B cell (primary cell): ENCODE data around the gene SPRED2. TPM values are rescaled to one million over a fixed set of nuclear protein-coding genes. Genes with fewer than 3 reads are reported as not detected.

Experiments used
- ATAC-seq: fragments of 200-7000 bp; cut with Tn5 transposase; one replicate; pipeline ENCODE4 v1.10.0; 2021; ENCODE audit warnings: low read depth, mild to moderate bottlenecking, moderate number of reproducible peaks, moderate library complexity
- CTCF ChIA-PET: fragments of 350-600 bp; sonication (Branson Sonifier 250); formaldehyde crosslinking; loops from one replicate; lab custom pipeline; 2021; ENCODE audit warnings: antibody characterized with exemption, inconsistent platforms; lab: Charles Lee
- POLR2A ChIA-PET: fragments of 350-600 bp; sonication (Branson Sonifier 250); formaldehyde crosslinking; loops from one replicate; lab custom pipeline; 2021; ENCODE audit warnings: antibody characterized with exemption; lab: Charles Lee
- DNase-seq: peaks from one replicate; pipeline ENCODE4 v3.0.0; 2013
- H2AFZ ChIP-seq: 2 replicates; pipeline ENCODE4 v1.6.1; 2012; ENCODE audit warnings: mild to moderate bottlenecking, low read depth, low read length; ENCODE audit not compliant: insufficient read depth, poor library complexity, severe bottlenecking
- H3K27ac ChIP-seq, 2 donors: 1 replicate in 1 of 2; 2 replicates in 1 of 2; pipeline ENCODE4 v1.5.1; 2012 to 2013; ENCODE audit warnings: low read length in 2 of 2, mild to moderate bottlenecking in 2 of 2, moderate library complexity in 1 of 2
- H3K27me3 ChIP-seq, 4 experiments: fragments of 200-600 bp in 1 of 4; sonication (generic) in 1 of 4; replicated peaks in 1 of 4; 1 replicate in 2 of 4; 2 replicates in 2 of 4; pipeline versions ENCODE4 v1.6.1 to v1.7.0; 2013 to 2016; ENCODE audit warnings: low read length in 3 of 4, mild to moderate bottlenecking in 2 of 4, mixed read lengths in 1 of 4, moderate library complexity in 1 of 4; ENCODE audit not compliant: insufficient read depth in 4 of 4, control insufficient read depth in 3 of 4; ENCODE audit errors: control extremely low read depth in 1 of 4
- H3K36me3 ChIP-seq, 2 experiments: replicated peaks in 1 of 2; 1 replicate in 1 of 2; 2 replicates in 1 of 2; pipeline versions ENCODE4 v1.6.1 to v1.7.1; 2013; ENCODE audit warnings: low read length in 1 of 2; ENCODE audit not compliant: insufficient read depth in 2 of 2, control insufficient read depth in 1 of 2; ENCODE audit errors: control extremely low read depth in 1 of 2, extremely low read depth in 1 of 2
- H3K4me1 ChIP-seq, 2 donors: fragments of 200-600 bp in 1 of 2; sonication (generic) in 1 of 2; 1 replicate in 1 of 2; 2 replicates in 1 of 2; pipeline versions ENCODE4 v1.5.1 to v1.6.1; 2013 to 2017; ENCODE audit warnings: low read length in 2 of 2; ENCODE audit not compliant: control insufficient read depth in 2 of 2, insufficient read depth in 2 of 2
- H3K4me2 ChIP-seq: replicated peaks from 2 replicates; pipeline ENCODE3; 2012; ENCODE audit warnings: mild to moderate bottlenecking, low read depth, low read length; ENCODE audit not compliant: poor library complexity, severe bottlenecking
- H3K4me3 ChIP-seq, 5 experiments: fragments of 200-600 bp in 1 of 5; sonication (generic) in 1 of 5; 1 replicate in 3 of 5; 2 replicates in 2 of 5; pipeline versions ENCODE4 v1.5.1 to v1.7.0; 2011 to 2016; ENCODE audit warnings: low read length in 4 of 5, mild to moderate bottlenecking in 4 of 5, low read depth in 2 of 5, control low read depth in 1 of 5, moderate library complexity in 1 of 5; ENCODE audit not compliant: insufficient read depth in 1 of 5; ENCODE audit errors: control extremely low read depth in 1 of 5, extremely low read depth in 1 of 5
- H3K79me2 ChIP-seq: fragments of 200-600 bp; sonication (generic); one replicate; pipeline ENCODE4 v1.6.0; 2016; ENCODE audit warnings: low read length; ENCODE audit not compliant: control insufficient read depth, insufficient read depth
- H3K9ac ChIP-seq: fragments of 200-600 bp; sonication (generic); 2 replicates; pipeline ENCODE4 v1.6.1; 2017; ENCODE audit warnings: mild to moderate bottlenecking, low read length, moderate library complexity
- H3K9me3 ChIP-seq, 3 donors: one replicate each; pipeline versions ENCODE4 v1.6.1 to v1.7.1; 2013; ENCODE audit warnings: low read length in 2 of 3; ENCODE audit not compliant: control insufficient read depth in 2 of 3, insufficient read depth in 1 of 3; ENCODE audit errors: control extremely low read depth in 1 of 3
- H4K20me1 ChIP-seq: 2 replicates; pipeline ENCODE4 v1.6.0; 2012; ENCODE audit warnings: mild to moderate bottlenecking, low read length; ENCODE audit not compliant: insufficient read depth, control insufficient read depth, poor library complexity, severe bottlenecking
- H3K27ac Mint-ChIP-seq: one replicate; pipeline ENCODE4 v1.8.0; 2021; ENCODE audit warnings: mixed read lengths
- H3K27me3 Mint-ChIP-seq: one replicate; pipeline ENCODE4 v1.8.0; 2021; ENCODE audit warnings: mixed read lengths
- H3K4me1 Mint-ChIP-seq: one replicate; pipeline ENCODE4 v1.8.0; 2021; ENCODE audit warnings: mixed read lengths
- H3K4me3 Mint-ChIP-seq: one replicate; pipeline ENCODE4 v1.8.0; 2021; ENCODE audit warnings: mixed read lengths
- H3K9me3 Mint-ChIP-seq: one replicate; pipeline ENCODE4 v1.8.0; 2022; ENCODE audit warnings: mixed read lengths; ENCODE audit not compliant: insufficient read depth
- EZH2 ChIP-seq: IDR thresholded peaks from 2 replicates; pipeline ENCODE4 v1.6.1; 2012; ENCODE audit warnings: borderline replicate concordance, low read depth, mild to moderate bottlenecking, moderate library complexity, low read length; ENCODE audit not compliant: insufficient read depth, poor library complexity, severe bottlenecking
- WGBS: methylation state at CpG from one replicate; pipeline ENCODE4 v1.1.5; 2013; ENCODE audit warnings: missing lambda C conversion rate; ENCODE audit not compliant: insufficient coverage; 5-methylcytosine and 5-hydroxymethylcytosine counted together
- intact Hi-C: fragments of 100-400 bp; cut with micrococcal nuclease; formaldehyde crosslinking; loops from one replicate; pipeline ENCODE4 v1.10.0; 2022
- polyA plus RNA-seq: library from polyadenylated mRNA; depleted of rRNA; stranded (reverse); fragments of >200 nt; gene quantifications from 2 replicates; pipeline ENCODE4 v1.2.3, GENCODE V29; 2012
- total RNA-seq, 2 donors: library from RNA; stranded (reverse); fragments of 120-200 nt in 1 of 2; gene quantifications; 1 replicate in 1 of 2; 2 replicates in 1 of 2; pipeline versions ENCODE4 v1.2.3 to v1.2.4, GENCODE V29; 2013 to 2022
- TF ChIP-seq, protein P1 (sequence below): fragments of 200-600 bp; IDR thresholded peaks from one replicate; pipeline ENCODE4 v1.8.0; 2022; ENCODE audit warnings: antibody characterized with exemption, mild to moderate bottlenecking

Gene SPRED2
- total and polyA plus RNA-seq, 2 donors (not counting 1 experiment from before 2014, with no cell fraction given): 0.40 to 1.3 TPM

DNA sequence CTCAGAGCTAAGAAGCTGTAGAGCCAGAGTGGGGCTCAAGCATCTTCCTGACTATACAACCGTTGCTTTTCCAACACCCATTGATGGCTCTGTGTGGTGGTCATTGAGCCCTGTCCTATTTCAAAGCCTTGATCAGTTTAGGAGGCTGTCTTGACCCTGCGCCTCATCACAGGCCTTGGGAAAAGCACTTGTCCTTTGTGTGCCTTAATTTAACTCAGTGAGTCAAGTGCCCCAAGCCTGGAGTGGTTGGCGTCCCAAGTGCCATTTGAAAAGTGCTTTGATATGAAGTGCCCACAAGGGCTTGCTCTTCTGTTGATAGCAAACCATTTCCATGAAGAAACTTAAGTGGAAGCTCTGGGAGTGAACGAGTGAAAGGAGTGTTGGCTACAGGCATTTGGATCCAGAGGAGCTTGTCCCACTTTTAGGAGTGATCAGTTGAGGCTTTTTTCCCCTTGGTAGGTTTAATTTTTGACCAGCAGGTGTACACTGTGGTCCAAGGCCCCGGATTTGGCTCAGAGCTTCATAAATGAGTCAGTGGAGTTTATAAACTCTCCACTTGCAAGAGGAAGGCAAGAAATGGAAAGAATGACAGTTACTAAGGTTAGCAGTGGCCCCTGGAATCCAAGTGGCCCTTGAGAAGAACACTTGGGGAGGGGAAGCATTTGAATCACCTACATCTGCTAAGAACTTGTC lies 154.5 kb downstream of the SPRED2 start:
- Histone ChIP-seq H2AFZ (no peak overlapping the region), H3K9ac (no peak overlapping the region), H3K27ac (no peak overlapping the region), H3K79me2 (no peaks in the 10 kb centered on the region), H3K27me3 (no peaks in the 10 kb centered on the region), H3K4me1 (peaks cover 6 to 10% of the 10 kb centered on the region in 2 donors), H3K4me3 (no peak overlapping the region), H3K36me3 (peaks cover under 1 to 8% of the 10 kb centered on the region in 2 experiments), H3K4me2 (no peak overlapping the region), H4K20me1 (no peaks in the 10 kb centered on the region), H3K9me3 (peaks cover 0 to 1% (median 0%) of the 10 kb centered on the region in 3 donors)
- TF ChIP-seq EZH2: no peak
- TF ChIP-seq, protein P1, sequence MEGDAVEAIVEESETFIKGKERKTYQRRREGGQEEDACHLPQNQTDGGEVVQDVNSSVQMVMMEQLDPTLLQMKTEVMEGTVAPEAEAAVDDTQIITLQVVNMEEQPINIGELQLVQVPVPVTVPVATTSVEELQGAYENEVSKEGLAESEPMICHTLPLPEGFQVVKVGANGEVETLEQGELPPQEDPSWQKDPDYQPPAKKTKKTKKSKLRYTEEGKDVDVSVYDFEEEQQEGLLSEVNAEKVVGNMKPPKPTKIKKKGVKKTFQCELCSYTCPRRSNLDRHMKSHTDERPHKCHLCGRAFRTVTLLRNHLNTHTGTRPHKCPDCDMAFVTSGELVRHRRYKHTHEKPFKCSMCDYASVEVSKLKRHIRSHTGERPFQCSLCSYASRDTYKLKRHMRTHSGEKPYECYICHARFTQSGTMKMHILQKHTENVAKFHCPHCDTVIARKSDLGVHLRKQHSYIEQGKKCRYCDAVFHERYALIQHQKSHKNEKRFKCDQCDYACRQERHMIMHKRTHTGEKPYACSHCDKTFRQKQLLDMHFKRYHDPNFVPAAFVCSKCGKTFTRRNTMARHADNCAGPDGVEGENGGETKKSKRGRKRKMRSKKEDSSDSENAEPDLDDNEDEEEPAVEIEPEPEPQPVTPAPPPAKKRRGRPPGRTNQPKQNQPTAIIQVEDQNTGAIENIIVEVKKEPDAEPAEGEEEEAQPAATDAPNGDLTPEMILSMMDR: no peak
- no peak for DNase-seq
- no peak for ATAC-seq
- ChIA-PET CTCF (interaction anchor here (0.9 to 1.4 kb wide), 2 partner anchors 11 to 13 kb away, joined by 4 to 5 read pairs; no protein-coding TSS in a partner anchor), POLR2A (no interaction called here)
- Mint-ChIP-seq H3K27ac (no peak overlapping the region), H3K9me3 (no peaks in the 10 kb centered on the region), H3K4me1 (peaks cover 9% of the 10 kb centered on the region), H3K27me3 (peaks cover 2% of the 10 kb centered on the region), H3K4me3 (no peak overlapping the region)
- intact Hi-C loops: loop anchor here (10.0 kb wide), 1 partner anchor 117 kb away; no protein-coding TSS in a partner anchor
- 85% methylated on average over 5 of the region's 5 CpGs for WGBS

DNA sequence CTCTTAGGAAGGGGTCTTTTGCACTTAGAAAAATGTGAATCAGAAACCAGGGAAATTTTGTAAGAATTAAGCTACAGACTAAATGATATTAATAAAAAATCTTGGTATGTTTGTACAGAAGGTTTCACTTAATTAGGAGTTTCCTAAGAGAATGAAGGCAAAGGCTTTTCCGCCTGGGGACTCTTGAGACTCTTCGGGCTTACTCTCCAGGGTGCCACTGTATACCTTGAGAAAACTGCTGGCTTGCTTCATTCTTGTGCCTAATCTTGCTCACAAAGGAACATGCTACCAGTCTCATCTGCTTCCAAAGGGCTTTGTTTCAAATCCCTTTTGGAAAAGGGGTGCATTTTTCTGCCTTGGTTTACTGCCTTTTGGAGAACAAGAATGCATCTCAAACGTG lies 155.3 kb downstream of the SPRED2 start:
- no peaks in the 10 kb centered on the region for H4K20me1 ChIP-seq
- H3K9me3 ChIP-seq: no peaks in the 10 kb centered on the region
- 100% methylated on average over 3 of the region's 3 CpGs for WGBS
- peaks cover 6 to 10% of the 10 kb centered on the region in 2 donors for H3K4me1 ChIP-seq
- H3K4me2 ChIP-seq: no peak overlapping the region
- no peak overlapping the region for H3K4me3 Mint-ChIP-seq
- ChIA-PET POLR2A (no interaction called here), CTCF (interaction anchor here (1.3 to 2.5 kb wide), 3 partner anchors 11 to 300 kb away, joined by 3 to 9 read pairs (median 5); no protein-coding TSS in a partner anchor)
- H3K9ac ChIP-seq: no peak overlapping the region
- H3K36me3 ChIP-seq: peaks cover 1 to 14% of the 10 kb centered on the region in 2 experiments
- TF ChIP-seq EZH2: no peak
- no peaks in the 10 kb centered on the region for H3K79me2 ChIP-seq
- no peaks in the 10 kb centered on the region for H3K9me3 Mint-ChIP-seq
- DNase-seq: no peak
- H3K27me3 ChIP-seq: no peaks in the 10 kb centered on the region
- H2AFZ ChIP-seq: no peak overlapping the region
- no peak for ATAC-seq
- intact Hi-C loops: loop anchor here (10.0 kb wide), 1 partner anchor 118 kb away; no protein-coding TSS in a partner anchor
- peaks cover 9% of the 10 kb centered on the region for H3K4me1 Mint-ChIP-seq
- H3K4me3 ChIP-seq: no peak overlapping the region
- no peak overlapping the region for H3K27ac ChIP-seq
- H3K27ac Mint-ChIP-seq: no peak overlapping the region
- no peaks in the 10 kb centered on the region for H3K27me3 Mint-ChIP-seq
